ACC112 (cell line): ENCODE data around the gene ALDH1A1.
"Not testable (repeated sequence)": the region's sequence is repeated elsewhere in the genome, so short reads cannot be mapped to it uniquely, and the experiment has no call there.

Source experiments
- H2AFZ ChIP-seq: fragments of 200-600 bp; sonication (generic); one replicate; pipeline ENCODE4 v1.6.0; 2017; ENCODE audit warnings: antibody characterized with exemption, low read length; ENCODE audit not compliant: unreplicated experiment
- H3K27ac ChIP-seq: fragments of 200-600 bp; sonication (generic); 2 replicates; pipeline ENCODE4 v1.5.1; 2014; ENCODE audit warnings: low read depth, mild to moderate bottlenecking, antibody characterized with exemption, low read length, moderate library complexity
- H3K27me3 ChIP-seq: fragments of 200-600 bp; sonication (generic); 2 replicates; pipeline ENCODE4 v1.6.1; 2014; ENCODE audit warnings: mild to moderate bottlenecking, antibody characterized with exemption, low read length, moderate library complexity, mixed read lengths; ENCODE audit not compliant: insufficient read depth
- H3K36me3 ChIP-seq: fragments of 200-600 bp; sonication (generic); 2 replicates; pipeline ENCODE4 v1.6.1; 2016; ENCODE audit warnings: mild to moderate bottlenecking, antibody characterized with exemption, low read length, moderate library complexity, mixed read lengths; ENCODE audit not compliant: insufficient read depth
- H3K4me1 ChIP-seq: fragments of 200-600 bp; sonication (generic); one replicate; pipeline ENCODE4 v1.6.1; 2016; ENCODE audit warnings: low read length, mixed read lengths; ENCODE audit not compliant: insufficient read depth, unreplicated experiment, control insufficient read depth
- H3K4me3 ChIP-seq: fragments of 200-600 bp; sonication (generic); 2 replicates; pipeline ENCODE4 v1.5.1; 2014; ENCODE audit warnings: mild to moderate bottlenecking, low read depth, low read length
- H3K79me2 ChIP-seq: fragments of 200-600 bp; sonication (generic); one replicate; pipeline ENCODE4 v1.6.0; 2016; ENCODE audit warnings: low read length; ENCODE audit not compliant: control insufficient read depth, unreplicated experiment, insufficient read depth

The ALDH1A1 gene

DNA sequence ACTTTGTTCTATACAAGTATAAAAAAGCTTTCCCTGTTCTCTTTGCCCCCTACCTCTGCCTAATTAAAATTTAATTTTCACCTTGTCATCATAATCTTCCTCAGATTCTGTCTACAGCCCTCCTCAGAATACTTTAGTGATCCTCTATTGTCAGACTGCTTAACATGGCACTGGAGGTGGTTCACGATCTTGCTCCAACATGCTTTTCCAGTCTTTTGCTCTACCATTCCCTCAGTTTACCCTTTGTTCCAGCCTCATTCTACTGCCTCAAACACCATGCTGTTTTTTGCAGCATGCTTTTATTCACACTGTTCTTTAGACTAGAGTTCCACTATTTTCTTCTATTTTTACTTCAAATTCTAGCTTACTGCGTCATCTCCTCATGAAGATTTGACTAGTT is 10.4 kb downstream of the ALDH1A1 start:
- no peak overlapping the region for H3K27ac ChIP-seq
- peaks cover 14% of the 10 kb centered on the region for H3K27me3 ChIP-seq
- H3K79me2 ChIP-seq = no peaks in the 10 kb centered on the region
- H3K4me3 ChIP-seq = no peak overlapping the region
- H2AFZ ChIP-seq = no peak overlapping the region
- no peaks in the 10 kb centered on the region for H3K36me3 ChIP-seq
- no peaks in the 10 kb centered on the region for H3K4me1 ChIP-seq

GRCh38 chr9:72939581-72939980 is 13.3 kb downstream of the ALDH1A1 start:
- H3K27me3 ChIP-seq, H2AFZ ChIP-seq, H3K4me1 ChIP-seq, H3K79me2 ChIP-seq, H3K36me3 ChIP-seq, H3K27ac ChIP-seq, H3K4me3 ChIP-seq: not testable (repeated sequence)

DNA sequence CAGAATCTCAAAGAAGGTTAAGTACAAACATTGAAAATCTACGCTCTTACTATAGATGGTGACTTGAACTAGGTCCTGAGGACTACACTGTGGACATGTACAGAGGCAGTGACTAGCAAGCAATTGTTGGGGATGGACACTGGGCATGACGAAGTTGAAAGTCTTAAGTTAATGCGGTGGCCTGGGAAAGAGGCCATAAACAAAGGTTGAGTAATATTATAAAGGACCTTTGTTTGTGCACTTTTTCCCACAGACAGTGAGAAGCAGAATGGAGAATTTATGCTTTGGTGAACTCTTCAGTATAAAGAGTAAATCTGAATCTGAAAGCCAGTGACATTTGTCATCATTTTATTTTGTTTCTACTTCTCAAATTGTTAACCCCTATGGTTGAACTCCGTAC is 15.3 kb downstream of the ALDH1A1 start:
- Histone ChIP-seq H3K4me1 (no peaks in the 10 kb centered on the region), H3K4me3 (no peak overlapping the region), H2AFZ (no peak overlapping the region), H3K36me3 (no peaks in the 10 kb centered on the region), H3K27me3 (peaks cover 3% of the 10 kb centered on the region; the same call in 1 of the 2 replicates), H3K79me2 (no peaks in the 10 kb centered on the region), H3K27ac (no peak overlapping the region)

DNA sequence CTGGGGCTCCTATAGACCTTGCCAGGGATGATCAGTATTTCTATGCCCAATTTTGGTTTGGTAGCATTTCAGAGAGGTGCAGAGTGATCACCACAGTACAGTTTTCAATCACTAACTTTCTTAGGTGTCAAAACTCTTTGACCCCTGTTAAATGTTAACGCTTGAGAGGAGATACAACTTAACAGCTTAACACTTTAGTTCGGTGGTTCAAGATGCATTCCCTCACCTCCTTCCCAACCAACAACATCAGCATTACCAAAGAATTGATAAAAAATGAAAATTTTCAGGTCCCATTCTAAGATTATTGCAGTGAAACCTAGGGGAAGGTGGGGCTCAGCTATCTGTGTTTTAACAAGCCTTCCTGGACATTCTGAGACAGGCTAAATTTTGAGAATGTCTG is 16.2 kb downstream of the ALDH1A1 start:
- no peaks in the 10 kb centered on the region for H3K79me2 ChIP-seq
- H3K36me3 ChIP-seq = no peaks in the 10 kb centered on the region
- no peak overlapping the region for H3K27ac ChIP-seq
- H2AFZ ChIP-seq = no peak overlapping the region
- H3K4me1 ChIP-seq = no peaks in the 10 kb centered on the region
- H3K4me3 ChIP-seq = no peak overlapping the region
- peaks cover 3% of the 10 kb centered on the region; the same call in 1 of the 2 replicates for H3K27me3 ChIP-seq

DNA sequence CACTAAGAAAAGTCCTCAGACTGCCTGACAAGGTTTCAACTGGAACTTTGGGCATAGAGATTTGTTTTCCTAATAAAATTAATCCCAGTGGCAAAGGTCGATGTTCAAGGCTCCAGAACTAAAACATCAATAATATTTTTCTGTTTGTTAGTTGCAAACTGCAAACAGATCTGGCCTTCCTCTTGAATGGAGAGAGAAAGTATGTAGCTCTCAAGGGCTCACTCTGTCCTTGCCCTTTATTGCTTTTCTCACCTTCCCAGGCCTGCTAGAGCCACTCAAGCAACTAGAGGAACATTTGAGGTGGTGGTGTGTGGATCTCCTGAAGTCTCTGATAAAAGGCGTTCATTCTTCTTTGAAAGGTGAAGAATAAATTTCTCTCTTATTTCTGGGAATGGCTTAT is 16.6 kb downstream of the ALDH1A1 start:
- Histone ChIP-seq H2AFZ (no peak overlapping the region), H3K4me1 (no peaks in the 10 kb centered on the region), H3K79me2 (no peaks in the 10 kb centered on the region), H3K27ac (no peak overlapping the region), H3K27me3 (peaks cover 3% of the 10 kb centered on the region; the same call in 1 of the 2 replicates), H3K36me3 (no peaks in the 10 kb centered on the region), H3K4me3 (no peak overlapping the region)

GRCh38 chr9:72935595-72935994 is 17.3 kb downstream of the ALDH1A1 start:
- no peak overlapping the region for H3K27ac ChIP-seq
- H3K79me2 ChIP-seq = no peaks in the 10 kb centered on the region
- H3K27me3 ChIP-seq = no peaks in the 10 kb centered on the region; the same call in 1 of the 2 replicates
- no peak overlapping the region for H2AFZ ChIP-seq
- H3K4me3 ChIP-seq = no peak overlapping the region
- no peaks in the 10 kb centered on the region for H3K36me3 ChIP-seq
- no peaks in the 10 kb centered on the region for H3K4me1 ChIP-seq

DNA sequence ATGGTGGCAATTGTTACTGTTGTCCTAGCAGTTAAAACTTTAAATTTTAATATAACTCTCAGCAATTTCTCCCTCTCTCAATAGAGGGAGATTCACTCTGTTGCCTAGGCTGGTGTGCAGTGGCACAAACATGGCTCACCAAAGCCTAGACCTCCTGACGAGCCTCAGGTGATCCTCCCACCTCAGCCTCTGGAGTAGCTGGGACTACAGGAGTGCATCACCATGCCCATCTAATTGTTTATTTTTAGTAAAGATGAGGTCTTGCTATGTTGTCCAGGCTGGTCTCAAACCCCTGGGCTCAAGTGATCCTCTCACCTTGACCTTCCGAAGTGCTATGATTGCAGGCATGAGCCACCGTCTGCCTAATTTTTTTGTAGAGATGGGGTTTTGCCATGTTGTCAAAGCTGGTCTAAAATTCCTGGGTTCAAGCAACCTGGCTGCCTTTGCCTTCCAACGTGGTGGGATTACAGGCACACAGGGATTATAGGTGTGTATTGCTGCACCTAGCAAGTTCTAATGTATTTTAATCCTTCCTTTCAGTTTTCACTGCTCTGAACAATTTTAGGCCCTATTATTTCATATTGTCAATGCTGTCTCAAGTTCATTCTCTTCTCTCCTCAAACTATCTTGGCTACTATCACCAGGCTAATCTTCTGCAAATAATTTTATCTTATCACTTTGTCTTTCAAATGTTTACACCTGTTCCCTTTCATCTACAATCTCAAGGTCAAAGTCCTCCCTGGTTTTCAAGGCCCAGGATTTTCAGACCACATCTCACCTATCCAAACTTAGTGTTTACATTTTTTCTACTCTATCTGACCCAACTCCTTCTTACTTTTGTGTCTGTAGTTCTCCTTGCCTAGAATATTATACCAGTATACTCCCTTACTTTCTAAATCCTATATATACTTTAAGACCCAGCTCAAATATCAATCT is 18.9 kb downstream of the ALDH1A1 start:
- no peaks in the 10 kb centered on the region for H3K27me3 ChIP-seq
- H2AFZ ChIP-seq = no peak overlapping the region
- no peak overlapping the region for H3K4me3 ChIP-seq
- H3K79me2 ChIP-seq = no peaks in the 10 kb centered on the region
- no peaks in the 10 kb centered on the region for H3K4me1 ChIP-seq
- H3K36me3 ChIP-seq = no peaks in the 10 kb centered on the region
- no peak overlapping the region for H3K27ac ChIP-seq

- no peak overlapping the region for H3K4me3 ChIP-seq
- H3K27me3 ChIP-seq = no peaks in the 10 kb centered on the region
- H3K4me1 ChIP-seq = no peaks in the 10 kb centered on the region
Observed at GRCh38 chr9:72932619-72933018, 20.2 kb downstream of the ALDH1A1 start.

DNA sequence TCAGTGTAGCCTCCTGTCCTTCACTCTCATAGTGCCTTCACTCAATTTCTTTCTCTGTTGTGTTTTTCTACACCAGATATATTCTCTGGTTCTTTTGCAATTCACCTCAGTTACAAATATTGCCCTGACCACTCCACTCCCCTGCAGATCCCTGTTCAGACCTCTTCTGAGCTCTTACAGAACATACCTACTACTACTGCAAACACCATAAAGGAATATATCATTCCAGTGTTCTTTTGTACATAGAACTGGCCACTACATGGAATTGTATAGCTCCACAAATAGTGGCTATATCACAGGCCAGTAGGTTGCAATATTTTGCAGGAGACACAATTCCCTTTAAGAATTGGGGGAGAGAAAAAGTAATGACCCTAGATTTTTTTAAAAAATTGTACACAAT is 21.0 kb downstream of the ALDH1A1 start:
- no peak overlapping the region for H3K27ac ChIP-seq
- no peaks in the 10 kb centered on the region for H3K36me3 ChIP-seq
- no peak overlapping the region for H3K4me3 ChIP-seq
- no peaks in the 10 kb centered on the region for H3K79me2 ChIP-seq
- no peaks in the 10 kb centered on the region for H3K27me3 ChIP-seq
- no peaks in the 10 kb centered on the region for H3K4me1 ChIP-seq
- no peak overlapping the region for H2AFZ ChIP-seq

More at GRCh38 chr9:72932619-72933018, 20.2 kb downstream of the ALDH1A1 start:
- H3K27ac ChIP-seq = no peak overlapping the region
- no peaks in the 10 kb centered on the region for H3K36me3 ChIP-seq
- no peaks in the 10 kb centered on the region for H3K79me2 ChIP-seq
- no peak overlapping the region for H2AFZ ChIP-seq

- Histone ChIP-seq H3K27ac (no peak overlapping the region), H3K79me2 (no peaks in the 10 kb centered on the region), H3K4me3 (no peak overlapping the region), H3K36me3 (no peaks in the 10 kb centered on the region), H2AFZ (no peak overlapping the region), H3K4me1 (no peaks in the 10 kb centered on the region), H3K27me3 (no peaks in the 10 kb centered on the region)
Observed at GRCh38 chr9:72931437-72931836, 21.4 kb downstream of the ALDH1A1 start.

DNA sequence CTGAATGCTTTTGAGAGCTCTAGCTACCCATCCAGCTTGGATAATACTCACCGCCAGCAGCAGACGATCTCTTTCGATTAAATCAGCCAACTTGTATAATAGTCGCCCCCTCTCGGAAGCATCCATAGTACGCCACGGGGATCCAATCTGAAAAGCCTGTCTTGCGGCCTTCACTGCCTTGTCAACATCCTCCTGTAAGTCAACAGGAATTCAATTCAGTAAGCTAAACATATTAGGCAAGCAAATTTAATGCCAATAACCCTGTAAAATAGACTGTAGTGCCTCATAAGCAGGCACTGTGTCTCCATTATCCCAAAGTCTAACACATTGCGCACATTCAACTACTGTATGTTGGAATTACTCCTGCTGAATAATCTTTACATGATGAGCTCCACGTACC is 22.0 kb downstream of the ALDH1A1 start:
- H3K4me3 ChIP-seq = no peak overlapping the region
- no peaks in the 10 kb centered on the region for H3K27me3 ChIP-seq
- H3K79me2 ChIP-seq = no peaks in the 10 kb centered on the region
- H3K36me3 ChIP-seq = no peaks in the 10 kb centered on the region
- H3K4me1 ChIP-seq = no peaks in the 10 kb centered on the region
- no peak overlapping the region for H2AFZ ChIP-seq
- H3K27ac ChIP-seq = no peak overlapping the region
